SK-N-SH (cell line): Measurements from ENCODE around the gene PCBP4. TPM values are rescaled to one million over a fixed set of nuclear protein-coding genes. Genes with fewer than 3 reads are reported as not detected.

Source experiments
- CTCF ChIA-PET: fragments of 300-600, 350-600 bp; formaldehyde crosslinking; extraction: SDS; loops from one replicate; lab custom pipeline; 2021; lab: Yijun Ruan, JAX
- POLR2A ChIA-PET: fragments of 350-600 bp; sonication (Branson Sonifier 250); formaldehyde crosslinking; extraction: SDS; loops from one replicate; lab custom pipeline; 2020; ENCODE audit warnings: antibody characterized with exemption, inconsistent platforms; lab: Yijun Ruan, JAX
- DNase-seq: peaks from one replicate; pipeline ENCODE4 v3.0.0; 2012
- H2AFZ ChIP-seq: fragments of 200-600 bp; sonication (generic); 2 replicates; pipeline ENCODE4 v1.8.1; 2016; ENCODE audit warnings: antibody characterized with exemption, mild to moderate bottlenecking, low read depth
- H3F3A ChIP-seq: fragments of 200-600 bp; sonication (generic); replicated peaks from 2 replicates; pipeline ENCODE3; 2016; ENCODE audit warnings: antibody characterized with exemption, mild to moderate bottlenecking; ENCODE audit not compliant: insufficient read depth
- H3K27ac ChIP-seq, 2 experiments: fragments of 200-500 bp in 1 of 2; fragments of 200-600 bp in 1 of 2; sonication (Bioruptor generic) in 1 of 2; sonication (generic), shearing (Covaris generic) in 1 of 2; 2 replicates each; pipeline versions ENCODE4 v1.5.1 to v1.6.1; 2014 to 2016; ENCODE audit warnings: low read depth in 2 of 2, inconsistent platforms in 1 of 2, low read length in 1 of 2, mild to moderate bottlenecking in 1 of 2, mixed read lengths in 1 of 2
- H3K27me3 ChIP-seq: fragments of 200-600 bp; sonication (generic), shearing (Covaris generic); 2 replicates; pipeline ENCODE4 v1.6.1; 2016; ENCODE audit warnings: mixed run types; ENCODE audit not compliant: insufficient read depth
- H3K36me3 ChIP-seq, 2 experiments: fragments of 200-500 bp in 1 of 2; fragments of 200-600 bp in 1 of 2; sonication (Bioruptor generic) in 1 of 2; sonication (generic) in 1 of 2; replicated peaks in 1 of 2; 2 replicates each; pipeline versions ENCODE3 to v1.5.1; 2014 to 2016; ENCODE audit warnings: low read length in 1 of 2, mild to moderate bottlenecking in 1 of 2; ENCODE audit not compliant: insufficient read depth in 2 of 2, control insufficient read depth in 1 of 2
- H3K4me1 ChIP-seq, 2 experiments: fragments of 200-500 bp in 1 of 2; fragments of 200-600 bp in 1 of 2; sonication (Bioruptor generic) in 1 of 2; sonication (generic), shearing (Covaris generic) in 1 of 2; 2 replicates each; pipeline versions ENCODE4 v1.5.1 to v1.6.1; 2014 to 2016; ENCODE audit warnings: low read depth in 1 of 2, low read length in 1 of 2, mixed run types in 1 of 2; ENCODE audit not compliant: insufficient read depth in 2 of 2, control insufficient read depth in 1 of 2
- H3K4me2 ChIP-seq: fragments of 200-600 bp; sonication (generic), shearing (Covaris generic); 2 replicates; pipeline ENCODE4 v1.6.1; 2017; ENCODE audit warnings: mixed run types
- H3K4me3 ChIP-seq, 2 experiments: fragments of 200-500 bp in 1 of 2; fragments of 200-600 bp in 1 of 2; sonication (Bioruptor generic) in 1 of 2; sonication (generic), shearing (Covaris generic) in 1 of 2; 2 replicates each; pipeline versions ENCODE4 v1.5.1 to v1.8.1; 2014 to 2016; ENCODE audit warnings: low read depth in 2 of 2, inconsistent platforms in 1 of 2, low read length in 1 of 2, mild to moderate bottlenecking in 1 of 2, mixed read lengths in 1 of 2, moderate library complexity in 1 of 2
- H3K79me2 ChIP-seq: fragments of 200-600 bp; sonication (generic); 2 replicates; pipeline ENCODE4 v1.8.1; 2017; ENCODE audit warnings: mild to moderate bottlenecking; ENCODE audit not compliant: insufficient read depth
- H3K9ac ChIP-seq: fragments of 200-600 bp; sonication (generic); 2 replicates; pipeline ENCODE4 v1.6.1; 2017; ENCODE audit warnings: mixed run types
- H3K9me2 ChIP-seq: fragments of 200-600 bp; sonication (generic); 2 replicates; pipeline ENCODE4 v1.6.1; 2017; ENCODE audit warnings: mixed run types
- H3K9me3 ChIP-seq: fragments of 200-600 bp; sonication (generic); 2 replicates; pipeline ENCODE4 v1.6.1; 2017; ENCODE audit warnings: mixed run types, mild to moderate bottlenecking, moderate library complexity
- H4K20me1 ChIP-seq: fragments of 200-600 bp; sonication (generic); 2 replicates; pipeline ENCODE4 v1.6.1; 2017; ENCODE audit warnings: mild to moderate bottlenecking, mixed run types; ENCODE audit not compliant: insufficient read depth
- CHD2 ChIP-seq: fragments of 150-350 bp; IDR thresholded peaks from 2 replicates; pipeline ENCODE4 v1.6.1; 2018; ENCODE audit warnings: low read length; ENCODE audit not compliant: partially characterized antibody
- ELF1 ChIP-seq: IDR thresholded peaks from 2 replicates; pipeline ENCODE4 v1.4.0; 2012
- EP300 ChIP-seq, 2 experiments: IDR thresholded peaks; 2 replicates each; pipeline versions ENCODE4 v1.4.0 to v1.6.1; 2012; ENCODE audit warnings: borderline replicate concordance in 1 of 2, low read depth in 1 of 2, low read length in 1 of 2
- FOSL2 ChIP-seq: IDR thresholded peaks from 2 replicates; pipeline ENCODE4 v1.4.0; 2012; ENCODE audit warnings: low read depth, mild to moderate bottlenecking, moderate library complexity, borderline replicate concordance
- FOXJ3 ChIP-seq: sonication (generic); formaldehyde crosslinking; IDR thresholded peaks from 2 replicates; pipeline ENCODE4 v1.5.1; 2020; ENCODE audit warnings: mild to moderate bottlenecking, missing genetic modification reagents
- FOXM1 ChIP-seq: IDR thresholded peaks from 2 replicates; pipeline ENCODE4 v1.4.0; 2012; ENCODE audit warnings: low read depth, mild to moderate bottlenecking
- GATA2 ChIP-seq: sonication (generic); formaldehyde crosslinking; IDR thresholded peaks from 2 replicates; pipeline ENCODE4 v1.5.0; 2020; ENCODE audit warnings: mild to moderate bottlenecking, missing genetic modification reagents
- MEF2A ChIP-seq: IDR thresholded peaks from 2 replicates; pipeline ENCODE4 v1.4.0; 2012; ENCODE audit warnings: low read depth, borderline replicate concordance
- MXI1 ChIP-seq: IDR thresholded peaks from 2 replicates; pipeline ENCODE4 v1.6.1; 2012; ENCODE audit warnings: mild to moderate bottlenecking, low read depth, low read length, improper control_type of control experiment
- RCOR1 ChIP-seq: fragments of 150-350 bp; IDR thresholded peaks from 2 replicates; pipeline ENCODE4 v1.6.1; 2017; ENCODE audit warnings: antibody characterized with exemption, low read length
- SIN3A ChIP-seq: IDR thresholded peaks from 2 replicates; pipeline ENCODE4 v1.6.1; 2012; ENCODE audit warnings: low read depth, mild to moderate bottlenecking, low read length, moderate library complexity, borderline replicate concordance
- SMC3 ChIP-seq: IDR thresholded peaks from 2 replicates; pipeline ENCODE4 v1.6.1; 2012; ENCODE audit warnings: low read depth, low read length, improper control_type of control experiment
- TAF1 ChIP-seq: IDR thresholded peaks from 2 replicates; pipeline ENCODE4 v1.6.1; 2012; ENCODE audit warnings: low read depth, mild to moderate bottlenecking, low read length, moderate library complexity, borderline replicate concordance
- TCF12 ChIP-seq: IDR thresholded peaks from 2 replicates; pipeline ENCODE4 v1.4.0; 2012
- TEAD4 ChIP-seq: IDR thresholded peaks from 2 replicates; pipeline ENCODE4 v1.4.0; 2012; ENCODE audit warnings: mild to moderate bottlenecking, borderline replicate concordance; ENCODE audit not compliant: insufficient read depth
- USF2 ChIP-seq: fragments of 150-350 bp; IDR thresholded peaks from 2 replicates; pipeline ENCODE4 v1.6.1; 2017; ENCODE audit warnings: antibody characterized with exemption, low read length, low read depth, borderline replicate concordance
- WGBS: methylation state at CpG from one replicate; pipeline ENCODE4 v1.1.6; 2017; ENCODE audit warnings: low lambda C conversion rate; 5-methylcytosine and 5-hydroxymethylcytosine counted together
- polyA plus RNA-seq, 3 experiments: library from polyadenylated mRNA; depleted of rRNA; stranded (reverse); fragments of >200 nt; gene quantifications; 2 replicates each; pipeline ENCODE4 v1.2.3, GENCODE V29; 2012
- TF ChIP-seq, protein P1 (sequence below): IDR thresholded peaks from 2 replicates; pipeline ENCODE4; 2012
- TF ChIP-seq, protein P2 (sequence below): IDR thresholded peaks from 2 replicates; pipeline ENCODE4 v1.4.0; 2012; ENCODE audit warnings: low read depth, borderline replicate concordance
- TF ChIP-seq, protein P3 (sequence below): IDR thresholded peaks from 2 replicates; pipeline ENCODE4 v1.6.1; 2012; ENCODE audit warnings: mild to moderate bottlenecking, low read depth, low read length, moderate library complexity

Gene PCBP4
- polyA plus RNA-seq, 1 of the 3 experiments (the other 2 are of a cell fraction) = 97.4 TPM

GRCh38 chr3:51997172-51997571, 29.9 kb upstream of the PCBP4 start:
- no peaks in the 10 kb centered on the region for H3K9me2 ChIP-seq
- H3K27ac ChIP-seq = no peak overlapping the region
- no peak overlapping the region for H3K4me2 ChIP-seq
- H3K36me3 ChIP-seq = peaks cover 19 to 23% of the 10 kb centered on the region in 2 experiments
- no peaks in the 10 kb centered on the region for H3K9me3 ChIP-seq
- 66% methylated on average over 2 of the region's 2 CpGs for WGBS
- H2AFZ ChIP-seq = no peak overlapping the region
- no peak overlapping the region for H3K9ac ChIP-seq
- CTCF ChIA-PET = interaction anchor here (0.6 to 1.6 kb wide), 3 partner anchors 51 to 223 kb away, joined by 3 to 6 read pairs (median 5); no protein-coding TSS in a partner anchor
- H3K27me3 ChIP-seq = no peaks in the 10 kb centered on the region
- POLR2A ChIA-PET = no interaction called here
- no peak overlapping the region for H3K4me3 ChIP-seq
- no peak for DNase-seq
- H3K4me1 ChIP-seq = peaks cover 9 to 29% of the 10 kb centered on the region in 2 experiments; a peak in 3 of 4 replicates
- peaks cover 18% of the 10 kb centered on the region for H3F3A ChIP-seq
- TF ChIP-seq EP300 (IDR thresholded peaks at IDR 0.05; ENCODE audit: borderline replicate concordance in 1 of 2, low read depth in 1 of 2, low read length in 1 of 2) = no peak
- TF ChIP-seq FOSL2 = no peak
- no peak for TF ChIP-seq USF2
- TF ChIP-seq ELF1 = no peak
- no peak for TF ChIP-seq MXI1
- TF ChIP-seq, protein P1, sequence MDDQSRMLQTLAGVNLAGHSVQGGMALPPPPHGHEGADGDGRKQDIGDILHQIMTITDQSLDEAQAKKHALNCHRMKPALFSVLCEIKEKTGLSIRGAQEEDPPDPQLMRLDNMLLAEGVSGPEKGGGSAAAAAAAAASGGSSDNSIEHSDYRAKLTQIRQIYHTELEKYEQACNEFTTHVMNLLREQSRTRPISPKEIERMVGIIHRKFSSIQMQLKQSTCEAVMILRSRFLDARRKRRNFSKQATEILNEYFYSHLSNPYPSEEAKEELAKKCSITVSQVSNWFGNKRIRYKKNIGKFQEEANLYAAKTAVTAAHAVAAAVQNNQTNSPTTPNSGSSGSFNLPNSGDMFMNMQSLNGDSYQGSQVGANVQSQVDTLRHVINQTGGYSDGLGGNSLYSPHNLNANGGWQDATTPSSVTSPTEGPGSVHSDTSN = no peak
- TF ChIP-seq, protein P2, sequence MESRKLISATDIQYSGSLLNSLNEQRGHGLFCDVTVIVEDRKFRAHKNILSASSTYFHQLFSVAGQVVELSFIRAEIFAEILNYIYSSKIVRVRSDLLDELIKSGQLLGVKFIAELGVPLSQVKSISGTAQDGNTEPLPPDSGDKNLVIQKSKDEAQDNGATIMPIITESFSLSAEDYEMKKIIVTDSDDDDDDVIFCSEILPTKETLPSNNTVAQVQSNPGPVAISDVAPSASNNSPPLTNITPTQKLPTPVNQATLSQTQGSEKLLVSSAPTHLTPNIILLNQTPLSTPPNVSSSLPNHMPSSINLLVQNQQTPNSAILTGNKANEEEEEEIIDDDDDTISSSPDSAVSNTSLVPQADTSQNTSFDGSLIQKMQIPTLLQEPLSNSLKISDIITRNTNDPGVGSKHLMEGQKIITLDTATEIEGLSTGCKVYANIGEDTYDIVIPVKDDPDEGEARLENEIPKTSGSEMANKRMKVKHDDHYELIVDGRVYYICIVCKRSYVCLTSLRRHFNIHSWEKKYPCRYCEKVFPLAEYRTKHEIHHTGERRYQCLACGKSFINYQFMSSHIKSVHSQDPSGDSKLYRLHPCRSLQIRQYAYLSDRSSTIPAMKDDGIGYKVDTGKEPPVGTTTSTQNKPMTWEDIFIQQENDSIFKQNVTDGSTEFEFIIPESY = no peak
- no peak for TF ChIP-seq RCOR1
- no peak for TF ChIP-seq FOXJ3 (CRISPR knock-in tag)
- TF ChIP-seq CHD2 = no peak
- TF ChIP-seq SIN3A = no peak
- no peak for TF ChIP-seq MEF2A
- no peak for TF ChIP-seq GATA2 (CRISPR knock-in tag)
- TF ChIP-seq TEAD4 = no peak
- TF ChIP-seq, protein P3, sequence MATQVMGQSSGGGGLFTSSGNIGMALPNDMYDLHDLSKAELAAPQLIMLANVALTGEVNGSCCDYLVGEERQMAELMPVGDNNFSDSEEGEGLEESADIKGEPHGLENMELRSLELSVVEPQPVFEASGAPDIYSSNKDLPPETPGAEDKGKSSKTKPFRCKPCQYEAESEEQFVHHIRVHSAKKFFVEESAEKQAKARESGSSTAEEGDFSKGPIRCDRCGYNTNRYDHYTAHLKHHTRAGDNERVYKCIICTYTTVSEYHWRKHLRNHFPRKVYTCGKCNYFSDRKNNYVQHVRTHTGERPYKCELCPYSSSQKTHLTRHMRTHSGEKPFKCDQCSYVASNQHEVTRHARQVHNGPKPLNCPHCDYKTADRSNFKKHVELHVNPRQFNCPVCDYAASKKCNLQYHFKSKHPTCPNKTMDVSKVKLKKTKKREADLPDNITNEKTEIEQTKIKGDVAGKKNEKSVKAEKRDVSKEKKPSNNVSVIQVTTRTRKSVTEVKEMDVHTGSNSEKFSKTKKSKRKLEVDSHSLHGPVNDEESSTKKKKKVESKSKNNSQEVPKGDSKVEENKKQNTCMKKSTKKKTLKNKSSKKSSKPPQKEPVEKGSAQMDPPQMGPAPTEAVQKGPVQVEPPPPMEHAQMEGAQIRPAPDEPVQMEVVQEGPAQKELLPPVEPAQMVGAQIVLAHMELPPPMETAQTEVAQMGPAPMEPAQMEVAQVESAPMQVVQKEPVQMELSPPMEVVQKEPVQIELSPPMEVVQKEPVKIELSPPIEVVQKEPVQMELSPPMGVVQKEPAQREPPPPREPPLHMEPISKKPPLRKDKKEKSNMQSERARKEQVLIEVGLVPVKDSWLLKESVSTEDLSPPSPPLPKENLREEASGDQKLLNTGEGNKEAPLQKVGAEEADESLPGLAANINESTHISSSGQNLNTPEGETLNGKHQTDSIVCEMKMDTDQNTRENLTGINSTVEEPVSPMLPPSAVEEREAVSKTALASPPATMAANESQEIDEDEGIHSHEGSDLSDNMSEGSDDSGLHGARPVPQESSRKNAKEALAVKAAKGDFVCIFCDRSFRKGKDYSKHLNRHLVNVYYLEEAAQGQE = no peak
- no peak for TF ChIP-seq TAF1
- no peak for TF ChIP-seq SMC3
- no peak for TF ChIP-seq FOXM1
- TF ChIP-seq TCF12 = no peak
- 0 out of 2 replicates have a peak, but pooled peaks cover 11% of the 10 kb centered on the region for H4K20me1 ChIP-seq
- peaks cover 36% of the 10 kb centered on the region for H3K79me2 ChIP-seq
